Measurements from ENCODE around the gene SUGP1. TPM values are rescaled to one million over a fixed set of nuclear protein-coding genes. Genes with fewer than 3 reads are reported as not detected.

The SUGP1 gene
- total RNA-seq, 1 donor from 2014 or later, result 40.1 TPM

- Histone ChIP-seq H3K9me3 (no peaks in the 10 kb centered on the region), H3K27ac (no peak overlapping the region), H3K4me1 (no peaks in the 10 kb centered on the region), H3K4me3 (no peak overlapping the region), H3K27me3 (no peaks in the 10 kb centered on the region), H3K36me3 (no peaks in the 10 kb centered on the region)
- intact Hi-C loops (cut with DNase I), result no loop called here
- DNase-seq, result no peak
- ATAC-seq, result no peak
- TF ChIP-seq, protein P1, sequence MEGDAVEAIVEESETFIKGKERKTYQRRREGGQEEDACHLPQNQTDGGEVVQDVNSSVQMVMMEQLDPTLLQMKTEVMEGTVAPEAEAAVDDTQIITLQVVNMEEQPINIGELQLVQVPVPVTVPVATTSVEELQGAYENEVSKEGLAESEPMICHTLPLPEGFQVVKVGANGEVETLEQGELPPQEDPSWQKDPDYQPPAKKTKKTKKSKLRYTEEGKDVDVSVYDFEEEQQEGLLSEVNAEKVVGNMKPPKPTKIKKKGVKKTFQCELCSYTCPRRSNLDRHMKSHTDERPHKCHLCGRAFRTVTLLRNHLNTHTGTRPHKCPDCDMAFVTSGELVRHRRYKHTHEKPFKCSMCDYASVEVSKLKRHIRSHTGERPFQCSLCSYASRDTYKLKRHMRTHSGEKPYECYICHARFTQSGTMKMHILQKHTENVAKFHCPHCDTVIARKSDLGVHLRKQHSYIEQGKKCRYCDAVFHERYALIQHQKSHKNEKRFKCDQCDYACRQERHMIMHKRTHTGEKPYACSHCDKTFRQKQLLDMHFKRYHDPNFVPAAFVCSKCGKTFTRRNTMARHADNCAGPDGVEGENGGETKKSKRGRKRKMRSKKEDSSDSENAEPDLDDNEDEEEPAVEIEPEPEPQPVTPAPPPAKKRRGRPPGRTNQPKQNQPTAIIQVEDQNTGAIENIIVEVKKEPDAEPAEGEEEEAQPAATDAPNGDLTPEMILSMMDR (IDR thresholded peaks at IDR 0.05), result no peak
These were observed 51.6 kb downstream of the SUGP1 start for GRCh38 chr19:19268453-19269385.

GRCh38 chr19:19267305-19267704 is 53.0 kb downstream of the SUGP1 start:
- intact Hi-C loops (cut with DNase I), result no loop called here
- peaks cover 8% of the 10 kb centered on the region for H3K27me3 ChIP-seq
- H3K27ac ChIP-seq, result no peak overlapping the region
- H3K9me3 ChIP-seq, result no peaks in the 10 kb centered on the region
- DNase-seq, result no peak
- no peak overlapping the region for H3K4me3 ChIP-seq
- H3K36me3 ChIP-seq, result no peaks in the 10 kb centered on the region
- no peaks in the 10 kb centered on the region for H3K4me1 ChIP-seq
- TF ChIP-seq, protein P1 (IDR thresholded peaks at IDR 0.05), result no peak
- ATAC-seq, result no peak

- ATAC-seq (no peak), DNase-seq (no peak)
- intact Hi-C loops (cut with DNase I), result no loop called here
- Histone ChIP-seq H3K27me3 (peaks cover 22% of the 10 kb centered on the region), H3K4me1 (no peaks in the 10 kb centered on the region), H3K36me3 (no peaks in the 10 kb centered on the region), H3K9me3 (no peaks in the 10 kb centered on the region), H3K27ac (no peak overlapping the region), H3K4me3 (no peak overlapping the region)
- TF ChIP-seq, protein P1 (IDR thresholded peaks at IDR 0.05), result no peak
These were observed 56.3 kb downstream of the SUGP1 start for GRCh38 chr19:19263886-19264487.

DNA sequence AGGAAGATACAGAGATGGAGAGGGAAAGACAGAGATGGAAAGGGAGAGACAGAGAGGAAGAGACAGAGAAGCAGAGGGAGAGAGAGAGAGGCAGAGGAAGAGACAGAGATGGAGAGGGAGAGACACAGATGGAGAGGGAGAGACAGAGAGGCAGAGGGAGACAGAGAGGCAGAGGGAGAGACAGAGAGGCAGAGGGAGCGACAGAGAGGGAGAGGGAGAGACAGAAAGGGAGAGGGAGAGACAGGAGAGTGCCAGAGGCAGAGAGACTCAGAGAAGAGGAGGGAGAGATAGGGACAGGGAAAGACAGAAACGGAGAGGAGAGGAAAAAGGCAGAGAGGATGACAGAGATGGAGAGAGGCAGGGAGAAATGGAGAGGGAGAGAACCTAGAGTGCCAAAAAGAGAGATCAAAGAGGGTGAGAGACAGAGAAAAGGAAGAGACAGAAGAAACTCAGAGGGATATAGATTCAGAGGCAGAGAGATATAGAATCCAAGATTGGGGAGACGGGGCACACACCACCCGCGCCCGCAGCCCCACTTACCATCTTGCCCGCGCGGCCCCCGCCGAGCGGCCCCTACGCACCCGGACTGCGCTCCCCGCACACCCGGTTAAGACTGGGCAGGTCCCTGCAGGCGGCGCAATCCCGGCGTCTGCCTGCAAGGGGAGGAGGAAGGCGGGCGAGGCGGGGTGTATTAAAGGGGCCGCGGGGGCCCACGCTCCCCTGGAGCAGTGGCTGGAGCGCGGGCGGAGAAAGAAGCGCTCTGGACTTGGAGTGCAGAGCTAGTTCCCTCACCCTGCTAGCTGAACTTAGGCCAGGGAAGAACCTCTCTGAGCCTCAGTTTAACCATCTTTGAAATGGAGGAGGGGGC is 57.9 kb downstream of the SUGP1 start:
- H3K27ac ChIP-seq, result no peak overlapping the region
- intact Hi-C loops (cut with DNase I), result no loop called here
- peaks cover 28% of the 10 kb centered on the region for H3K27me3 ChIP-seq
- H3K4me3 ChIP-seq, result no peak overlapping the region
- no peaks in the 10 kb centered on the region for H3K4me1 ChIP-seq
- ATAC-seq, result no peak
- H3K36me3 ChIP-seq, result no peaks in the 10 kb centered on the region
- peak; percentile 58 for DNase-seq
- H3K9me3 ChIP-seq, result no peaks in the 10 kb centered on the region
- TF ChIP-seq, protein P1 (IDR thresholded peaks at IDR 0.05), result no peak

DNA sequence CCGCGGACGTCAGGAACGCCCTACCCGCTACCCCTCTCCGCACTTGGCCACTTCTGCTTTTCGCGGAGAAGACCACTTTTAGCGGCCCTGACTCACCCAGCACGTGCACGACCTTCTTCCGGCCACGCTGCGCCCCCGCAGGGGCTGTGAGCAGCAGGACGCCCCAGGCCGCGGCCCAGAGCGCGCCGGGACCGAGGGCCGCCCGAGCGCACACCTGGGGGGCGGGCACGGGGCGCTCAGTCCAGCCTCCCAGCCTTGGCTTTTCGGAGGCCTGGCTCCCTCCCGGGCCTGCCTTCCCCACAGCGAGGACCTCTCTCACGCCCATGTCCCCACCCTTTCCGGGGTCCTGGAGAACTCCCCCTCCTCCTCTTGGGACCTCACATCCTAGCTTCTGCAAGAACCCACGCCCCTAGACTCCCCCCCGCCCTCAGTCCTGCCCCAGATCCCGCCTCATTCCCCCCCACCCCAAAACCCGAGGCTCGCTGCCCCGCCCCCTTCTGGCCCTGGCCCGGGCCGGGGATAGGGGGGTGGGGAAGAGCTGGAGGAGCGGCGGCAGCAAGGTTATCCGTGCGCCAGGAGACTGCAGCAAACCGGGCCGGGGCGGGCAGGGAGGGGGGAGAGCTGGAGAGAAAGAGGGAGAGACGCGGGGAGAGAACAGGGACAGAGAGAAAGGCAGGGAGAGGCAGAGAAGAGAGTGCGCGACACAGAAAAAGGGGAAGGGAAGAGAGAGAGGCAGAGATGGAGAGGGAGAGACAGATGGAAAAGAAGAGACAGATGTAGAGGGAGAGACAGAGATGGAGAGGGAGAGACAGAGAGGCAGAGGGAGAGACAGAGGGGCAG is 58.7 kb downstream of the SUGP1 start:
- peak; percentile 3 for ATAC-seq

More for the DNA sequence above, 58.7 kb downstream of the SUGP1 start:
- TF ChIP-seq, protein P1 (IDR thresholded peaks at IDR 0.05), result no peak
- Histone ChIP-seq H3K36me3 (no peaks in the 10 kb centered on the region), H3K27ac (no peak overlapping the region), H3K27me3 (peaks cover 37% of the 10 kb centered on the region), H3K4me3 (no peak overlapping the region), H3K9me3 (no peaks in the 10 kb centered on the region), H3K4me1 (no peaks in the 10 kb centered on the region)
- intact Hi-C loops (cut with DNase I), result no loop called here
- DNase-seq, result no peak
